ENCODE results near the gene FICD. TPM values are rescaled to one million over a fixed set of nuclear protein-coding genes. Genes with fewer than 3 reads are reported as not detected.
A peak's percentile ranks its signal among the peaks of the same experiment; 100 is the strongest.

The FICD gene
- total and polyA plus RNA-seq, 8 donors, result 7.5 to 16.9 (median 10.6) TPM

GRCh38 chr12:108516511-108517275, 1.6 kb downstream of the FICD start:
- FAIRE-seq, result no peak
- Histone ChIP-seq H3K4me3 (peak overlapping the region in 2 of 4 donors; percentile 93 to 98), H3K27ac (no peak overlapping the region), H3K4me1 (peaks cover 0 to 8% (median 0%) of the 10 kb centered on the region in 3 donors), H3K9me3 (no peaks in the 10 kb centered on the region), H3K36me3 (peaks cover 0 to 27% (median 7%) of the 10 kb centered on the region in 3 donors), H3K27me3 (no peaks in the 10 kb centered on the region)
- DNase-seq, result peak in 2 of 6 donors; percentile 31 to 64
- TF ChIP-seq CTCF (IDR thresholded peaks at IDR 0.05), result no peak
- intact Hi-C loops (cut with DNase I), result no loop called here
- 73 to 77% methylated on average over 23 of the region's 23 CpGs for WGBS, 2 donors
- no peak for ATAC-seq

- no peak overlapping the region for H3K4me3 ChIP-seq
- no peak overlapping the region for H3K27ac ChIP-seq
- FAIRE-seq (no peak), DNase-seq (no peak), ATAC-seq (no peak)
- intact Hi-C loops (cut with DNase I), result no loop called here
- peaks cover 0 to 34% (median 14%) of the 10 kb centered on the region in 3 donors for H3K36me3 ChIP-seq
- peaks cover 0 to 8% (median 0%) of the 10 kb centered on the region in 3 donors for H3K4me1 ChIP-seq
- no peak for TF ChIP-seq CTCF (IDR thresholded peaks at IDR 0.05)
- no peaks in the 10 kb centered on the region for H3K9me3 ChIP-seq
- 83 to 87% methylated on average over 12 of the region's 12 CpGs for WGBS, 2 donors
- H3K27me3 ChIP-seq, result no peaks in the 10 kb centered on the region
These were observed 2.4 kb downstream of the FICD start for GRCh38 chr12:108517288-108518100.

DNA sequence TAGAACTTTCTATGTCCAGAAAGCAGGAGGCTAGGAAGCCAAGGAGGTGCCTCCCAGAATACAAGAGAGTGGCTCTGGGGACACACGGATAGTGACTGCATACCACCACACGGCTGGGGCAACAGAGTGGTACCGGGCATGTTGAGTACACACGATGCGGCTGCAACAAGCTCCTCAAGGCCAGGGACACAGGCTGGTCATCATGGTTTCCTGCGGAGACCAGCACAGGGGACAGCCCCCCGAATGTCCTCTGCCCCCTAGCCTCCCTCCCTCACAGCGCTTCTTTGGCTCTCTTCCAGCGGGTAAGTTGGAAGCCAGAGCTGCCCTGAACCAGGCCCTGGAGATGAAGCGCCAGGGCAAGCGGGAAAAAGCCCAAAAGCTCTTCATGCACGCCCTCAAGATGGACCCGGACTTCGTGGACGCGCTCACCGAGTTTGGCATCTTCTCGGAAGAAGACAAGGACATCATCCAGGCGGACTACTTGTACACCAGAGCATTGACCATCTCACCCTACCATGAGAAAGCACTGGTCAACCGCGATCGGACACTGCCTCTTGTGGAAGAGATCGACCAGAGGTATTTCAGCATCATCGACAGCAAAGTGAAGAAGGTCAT, 3.1 kb downstream of the FICD start:
- Histone ChIP-seq H3K36me3 (peaks cover 0 to 41% (median 20%) of the 10 kb centered on the region in 3 donors), H3K27me3 (no peaks in the 10 kb centered on the region), H3K4me3 (no peak overlapping the region), H3K4me1 (peaks cover 0 to 8% (median 0%) of the 10 kb centered on the region in 3 donors), H3K9me3 (no peaks in the 10 kb centered on the region), H3K27ac (no peak overlapping the region)
- TF ChIP-seq CTCF (IDR thresholded peaks at IDR 0.05), result no peak
- DNase-seq (peak in 1 of 6 donors; percentile 33), ATAC-seq (no peak), FAIRE-seq (no peak)
- intact Hi-C loops (cut with DNase I), result no loop called here
- 92 to 93% methylated on average over 23 to 24 of the region's 24 CpGs for WGBS, 2 donors

- ATAC-seq (no peak), DNase-seq (peak in 2 of 6 donors; percentile 24 to 67), FAIRE-seq (no peak)
- TF ChIP-seq CTCF (IDR thresholded peaks at IDR 0.05), result no peak
- H3K36me3 ChIP-seq, result peaks cover 5 to 48% (median 27%) of the 10 kb centered on the region in 3 donors
- no peak overlapping the region for H3K4me3 ChIP-seq
- no peak overlapping the region for H3K27ac ChIP-seq
- H3K4me1 ChIP-seq, result peaks cover 0 to 8% (median 0%) of the 10 kb centered on the region in 3 donors
- H3K27me3 ChIP-seq, result no peaks in the 10 kb centered on the region
- intact Hi-C loops (cut with DNase I), result no loop called here
- 89 to 92% methylated on average over 39 of the region's 39 CpGs for WGBS, 2 donors
- H3K9me3 ChIP-seq, result no peaks in the 10 kb centered on the region
These were observed 3.8 kb downstream of the FICD start for GRCh38 chr12:108518716-108519496.
